ENCODE measurements around the gene ZBTB2. TPM values are rescaled to one million over a fixed set of nuclear protein-coding genes. Genes with fewer than 3 reads are reported as not detected.
A peak's percentile ranks its signal among the peaks of the same experiment; 100 is the strongest.

The ZBTB2 gene
- total and polyA plus RNA-seq, 5 donors from 2014 or later = 18.0 to 31.9 (median 20.9) TPM

DNA sequence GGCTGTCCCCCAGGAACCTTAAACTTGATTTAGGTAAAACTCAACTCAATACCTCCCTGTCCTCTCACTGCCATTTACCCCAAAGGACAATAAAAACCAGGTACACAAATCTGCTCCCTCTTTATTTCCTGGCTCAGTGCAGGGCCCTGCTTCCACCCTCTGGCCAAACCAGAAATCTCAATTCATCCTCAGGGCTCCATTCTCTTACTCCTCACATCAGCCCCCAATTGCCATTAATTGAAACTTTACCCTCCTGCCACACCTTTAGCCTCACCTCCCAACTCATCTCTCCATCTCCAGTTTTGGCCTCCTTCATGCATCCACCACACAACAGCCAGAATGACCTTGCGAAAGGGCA lies 10.5 kb downstream of the ZBTB2 start:
- Mint-ChIP-seq H3K36me3 (peaks cover 13% of the 10 kb centered on the region), H3K9me3 (no peaks in the 10 kb centered on the region), H3K27ac (peak overlapping the region; percentile 96 to 99 (median 97)), H3K4me1 (peaks cover 55 to 76% (median 66%) of the 10 kb centered on the region in 4 donors), H3K27me3 (no peaks in the 10 kb centered on the region), H3K4me3 (peak overlapping the region; percentile 80 to 96 (median 88))
- Histone ChIP-seq H3K27ac (ENCODE audit: insufficient read depth, low read length, poor library complexity, severe bottlenecking) (peak overlapping the region; percentile 91), H3K4me1 (ENCODE audit: control insufficient read depth, insufficient read depth, low read length, poor library complexity, severe bottlenecking) (peaks cover 82% of the 10 kb centered on the region), H3K36me3 (ENCODE audit: control insufficient read depth, insufficient read depth, low read length) (peaks cover 3% of the 10 kb centered on the region), H3K4me3 (ENCODE audit: low read depth, low read length) (peak overlapping the region; percentile 85), H3K9me3 (ENCODE audit: control insufficient read depth in 2 of 2, low read length in 2 of 2) (no peaks in the 10 kb centered on the region), H3K27me3 (ENCODE audit: control insufficient read depth, insufficient read depth, low read length) (no peaks in the 10 kb centered on the region)
- DNase-seq (no peak), ATAC-seq (ENCODE audit: low read depth in 2 of 2) (peak; percentile 19 to 22)

DNA sequence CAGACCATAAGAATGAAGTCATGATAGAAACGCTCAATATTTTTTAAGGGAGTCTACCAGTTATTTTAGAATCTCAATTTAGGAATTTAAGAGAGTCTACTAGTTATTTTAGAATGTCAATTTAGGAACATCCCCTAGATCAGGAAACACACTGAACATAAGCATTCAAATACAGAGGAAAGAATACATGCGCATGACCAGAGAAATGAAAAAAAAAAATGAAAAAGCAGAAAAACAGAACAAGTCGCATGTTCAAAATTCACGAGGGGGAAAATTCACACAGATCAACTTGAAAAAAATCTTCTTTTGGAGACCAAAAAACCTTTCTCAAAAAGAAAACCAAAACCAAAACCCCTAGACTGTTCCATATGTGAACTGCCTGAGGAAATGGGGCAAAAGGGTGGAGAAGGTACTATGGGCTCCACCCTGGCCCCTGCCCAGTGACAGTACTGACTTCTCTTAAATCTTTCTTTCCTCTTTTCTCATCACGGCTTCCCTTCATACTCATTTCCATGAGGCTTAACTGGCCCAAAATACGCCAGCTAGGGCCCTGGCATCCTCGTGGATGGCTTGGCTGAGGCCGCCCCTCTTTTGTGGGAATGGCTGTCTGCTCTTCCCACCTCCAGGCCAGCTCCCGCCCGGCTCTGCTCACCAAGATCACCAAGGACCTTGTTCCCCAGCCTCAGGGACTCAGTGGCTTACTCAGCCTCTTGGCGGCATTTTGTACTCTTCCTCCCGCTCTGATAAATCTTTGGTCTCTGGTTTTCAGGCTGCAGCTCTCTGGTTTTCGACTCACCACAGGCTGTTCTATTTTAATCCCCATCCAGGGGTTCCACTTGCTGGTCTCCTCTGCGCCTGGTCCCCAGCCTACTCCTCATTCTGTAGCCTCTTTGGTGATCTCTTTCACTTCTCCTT lies 11.2 kb downstream of the ZBTB2 start:
- Mint-ChIP-seq H3K36me3 (peaks cover 13% of the 10 kb centered on the region), H3K4me3 (peak overlapping the region; percentile 80 to 96 (median 88)), H3K9me3 (no peaks in the 10 kb centered on the region), H3K4me1 (peaks cover 54 to 77% (median 65%) of the 10 kb centered on the region in 4 donors), H3K27ac (peak overlapping the region; percentile 96 to 99 (median 97)), H3K27me3 (no peaks in the 10 kb centered on the region)
- peak overlapping the region; percentile 91 for H3K27ac ChIP-seq (ENCODE audit: insufficient read depth, low read length, poor library complexity, severe bottlenecking)
- peaks cover 82% of the 10 kb centered on the region for H3K4me1 ChIP-seq (ENCODE audit: control insufficient read depth, insufficient read depth, low read length, poor library complexity, severe bottlenecking)
- H3K36me3 ChIP-seq (ENCODE audit: control insufficient read depth, insufficient read depth, low read length) = peaks cover 3% of the 10 kb centered on the region
- no peaks in the 10 kb centered on the region for H3K9me3 ChIP-seq (ENCODE audit: control insufficient read depth in 2 of 2, low read length in 2 of 2)
- ATAC-seq (ENCODE audit: low read depth in 2 of 2) (peak; percentile 58 to 70), DNase-seq (peak in 2 of 3 donors; percentile 46 to 82)
- H3K27me3 ChIP-seq (ENCODE audit: control insufficient read depth, insufficient read depth, low read length) = no peaks in the 10 kb centered on the region
- H3K4me3 ChIP-seq (ENCODE audit: low read depth, low read length) = peak overlapping the region; percentile 85

DNA sequence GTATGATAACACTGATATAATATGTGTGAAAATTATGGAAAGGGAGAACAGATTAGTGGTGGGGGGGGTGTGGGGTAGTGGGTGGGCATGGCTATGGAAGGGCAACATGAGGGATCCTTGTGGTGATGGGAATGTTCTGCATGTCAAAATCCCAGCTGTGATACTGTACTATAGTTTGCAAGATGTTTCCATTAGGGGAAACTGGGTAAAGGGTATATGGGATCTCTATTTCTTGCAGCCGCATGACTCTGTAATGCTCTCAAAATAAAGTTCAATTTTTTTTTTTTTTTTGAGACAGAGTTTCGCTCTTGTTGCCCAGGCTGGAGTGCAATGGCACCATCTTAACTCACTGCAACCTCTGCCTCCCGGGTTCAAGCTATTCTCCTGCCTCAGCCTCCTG lies 14.3 kb downstream of the ZBTB2 start:
- ATAC-seq (ENCODE audit: low read depth in 2 of 2) = no peak
- Mint-ChIP-seq H3K36me3 (peaks cover 15% of the 10 kb centered on the region), H3K4me3 (peak overlapping the region in 1 of 4 donors; percentile 73), H3K27me3 (no peaks in the 10 kb centered on the region), H3K27ac (peak overlapping the region in 1 of 3 donors; percentile 42), H3K4me1 (peaks cover 66 to 88% (median 77%) of the 10 kb centered on the region in 4 donors), H3K9me3 (peaks cover 0 to 1% (median 0%) of the 10 kb centered on the region in 7 donors)
- Histone ChIP-seq H3K27ac (ENCODE audit: insufficient read depth, low read length, poor library complexity, severe bottlenecking) (no peak overlapping the region), H3K36me3 (ENCODE audit: control insufficient read depth, insufficient read depth, low read length) (peaks cover 10% of the 10 kb centered on the region), H3K9me3 (ENCODE audit: control insufficient read depth in 2 of 2, low read length in 2 of 2) (no peaks in the 10 kb centered on the region), H3K4me1 (ENCODE audit: control insufficient read depth, insufficient read depth, low read length, poor library complexity, severe bottlenecking) (peaks cover 90% of the 10 kb centered on the region), H3K27me3 (ENCODE audit: control insufficient read depth, insufficient read depth, low read length) (no peaks in the 10 kb centered on the region), H3K4me3 (ENCODE audit: low read depth, low read length) (no peak overlapping the region)
- no peak for DNase-seq

DNA sequence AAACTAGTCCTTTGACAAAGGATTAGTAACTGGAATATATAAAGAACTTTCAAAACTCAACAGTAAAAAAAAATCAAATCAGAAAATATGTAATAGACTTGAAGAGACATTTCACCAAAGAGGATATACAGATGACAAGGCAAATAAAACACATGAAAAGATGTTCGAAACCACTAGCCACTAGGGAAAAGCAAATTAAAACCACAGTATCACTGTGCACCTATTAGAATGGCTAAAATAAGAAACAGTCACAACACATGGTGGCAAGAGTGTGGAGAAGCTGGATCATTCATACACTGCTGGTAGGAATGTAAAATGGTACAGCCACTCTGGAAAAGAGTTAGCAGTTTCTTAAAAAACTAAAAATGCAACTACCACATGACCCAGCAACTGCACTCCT lies 14.9 kb downstream of the ZBTB2 start:
- peaks cover 21% of the 10 kb centered on the region for H3K36me3 Mint-ChIP-seq
- H3K36me3 ChIP-seq (ENCODE audit: control insufficient read depth, insufficient read depth, low read length) = peaks cover 16% of the 10 kb centered on the region
- H3K4me3 Mint-ChIP-seq = peak overlapping the region; percentile 68 to 86 (median 73)
- peaks cover 69 to 90% (median 79%) of the 10 kb centered on the region in 4 donors for H3K4me1 Mint-ChIP-seq
- H3K27me3 ChIP-seq (ENCODE audit: control insufficient read depth, insufficient read depth, low read length) = no peaks in the 10 kb centered on the region
- H3K4me1 ChIP-seq (ENCODE audit: control insufficient read depth, insufficient read depth, low read length, poor library complexity, severe bottlenecking) = peaks cover 91% of the 10 kb centered on the region
- peak overlapping the region; percentile 37 for H3K27ac ChIP-seq (ENCODE audit: insufficient read depth, low read length, poor library complexity, severe bottlenecking)
- no peaks in the 10 kb centered on the region for H3K9me3 ChIP-seq (ENCODE audit: control insufficient read depth in 2 of 2, low read length in 2 of 2)
- peak in 1 of 3 donors; percentile 33 for DNase-seq
- H3K27ac Mint-ChIP-seq = peak overlapping the region in 2 of 3 donors; percentile 42 to 77
- no peaks in the 10 kb centered on the region for H3K27me3 Mint-ChIP-seq
- peak overlapping the region; percentile 39 for H3K4me3 ChIP-seq (ENCODE audit: low read depth, low read length)
- ATAC-seq (ENCODE audit: low read depth in 2 of 2) = no peak
- peaks cover 0 to 1% (median 0%) of the 10 kb centered on the region in 7 donors for H3K9me3 Mint-ChIP-seq

DNA sequence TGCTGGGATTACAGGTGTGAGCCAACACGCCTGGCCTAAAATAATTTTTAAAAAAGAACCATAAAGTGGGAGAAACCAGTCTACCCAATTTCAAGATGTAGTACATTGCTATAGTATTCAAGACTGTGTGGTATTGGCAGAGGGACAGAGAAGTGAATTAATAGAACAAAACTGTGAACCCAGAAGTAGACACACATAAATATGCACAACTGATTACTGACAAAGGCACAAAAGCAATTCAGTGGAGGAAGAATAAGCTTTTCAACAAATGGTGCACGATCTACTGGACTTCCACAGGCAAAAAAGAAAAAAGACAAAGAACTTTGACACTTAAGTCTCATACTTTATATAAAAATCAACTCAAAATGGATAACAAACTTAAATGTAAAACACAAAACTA lies 15.5 kb downstream of the ZBTB2 start:
- no peaks in the 10 kb centered on the region for H3K9me3 ChIP-seq (ENCODE audit: control insufficient read depth in 2 of 2, low read length in 2 of 2)
- Mint-ChIP-seq H3K36me3 (peaks cover 27% of the 10 kb centered on the region), H3K4me3 (peak overlapping the region; percentile 68 to 86 (median 73)), H3K27ac (peak overlapping the region in 2 of 3 donors; percentile 42 to 67), H3K27me3 (no peaks in the 10 kb centered on the region), H3K9me3 (peaks cover 0 to 1% (median 0%) of the 10 kb centered on the region in 7 donors), H3K4me1 (peaks cover 72 to 88% (median 80%) of the 10 kb centered on the region in 4 donors)
- ATAC-seq (ENCODE audit: low read depth in 2 of 2) (no peak), DNase-seq (no peak)
- H3K27ac ChIP-seq (ENCODE audit: insufficient read depth, low read length, poor library complexity, severe bottlenecking) = no peak overlapping the region
- no peaks in the 10 kb centered on the region for H3K27me3 ChIP-seq (ENCODE audit: control insufficient read depth, insufficient read depth, low read length)
- H3K4me1 ChIP-seq (ENCODE audit: control insufficient read depth, insufficient read depth, low read length, poor library complexity, severe bottlenecking) = peaks cover 86% of the 10 kb centered on the region
- peaks cover 22% of the 10 kb centered on the region for H3K36me3 ChIP-seq (ENCODE audit: control insufficient read depth, insufficient read depth, low read length)
- peak overlapping the region; percentile 2 for H3K4me3 ChIP-seq (ENCODE audit: low read depth, low read length)

DNA sequence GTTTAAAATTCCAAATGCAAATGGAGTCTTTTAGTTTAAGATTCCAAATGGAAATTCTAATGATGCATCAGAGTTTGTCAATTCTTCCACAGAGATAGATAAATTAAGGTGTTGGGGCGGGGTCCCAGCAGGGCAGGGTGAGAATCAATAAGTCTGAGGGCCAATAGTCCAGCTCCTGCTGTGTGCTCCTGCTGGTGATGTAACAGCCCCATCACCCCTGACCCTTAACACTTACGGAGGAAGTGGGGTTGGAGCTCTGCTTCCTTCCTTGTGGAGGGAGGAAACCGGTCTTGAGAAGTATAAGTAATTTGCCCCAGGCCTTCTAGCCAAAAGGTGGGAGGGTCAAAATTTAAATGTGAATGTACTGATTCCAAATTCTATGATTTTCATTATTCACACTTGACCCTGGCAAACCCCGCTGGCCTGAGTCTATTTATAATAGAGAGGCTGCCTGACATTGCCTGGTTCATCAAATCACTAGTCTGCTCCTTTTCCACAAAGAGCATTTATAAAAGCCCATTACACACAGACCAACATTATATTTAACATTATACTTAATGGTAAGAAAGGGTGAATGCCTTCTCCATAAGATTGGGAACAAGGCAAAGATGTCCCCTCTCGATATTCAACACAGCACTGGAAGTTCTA lies 17.2 kb downstream of the ZBTB2 start:
- Mint-ChIP-seq H3K27ac (peak overlapping the region; percentile 26 to 89 (median 76)), H3K36me3 (peaks cover 36% of the 10 kb centered on the region), H3K9me3 (peaks cover 0 to 1% (median 0%) of the 10 kb centered on the region in 7 donors), H3K4me3 (peak overlapping the region; percentile 63 to 85 (median 77)), H3K4me1 (peaks cover 55 to 73% (median 65%) of the 10 kb centered on the region in 4 donors), H3K27me3 (no peaks in the 10 kb centered on the region)
- no peaks in the 10 kb centered on the region for H3K9me3 ChIP-seq (ENCODE audit: control insufficient read depth in 2 of 2, low read length in 2 of 2)
- peaks cover 29% of the 10 kb centered on the region for H3K36me3 ChIP-seq (ENCODE audit: control insufficient read depth, insufficient read depth, low read length)
- peak overlapping the region; percentile 65 for H3K27ac ChIP-seq (ENCODE audit: insufficient read depth, low read length, poor library complexity, severe bottlenecking)
- no peaks in the 10 kb centered on the region for H3K27me3 ChIP-seq (ENCODE audit: control insufficient read depth, insufficient read depth, low read length)
- peak overlapping the region; percentile 75 for H3K4me3 ChIP-seq (ENCODE audit: low read depth, low read length)
- ATAC-seq (ENCODE audit: low read depth in 2 of 2) (no peak), DNase-seq (peak in 1 of 3 donors; percentile 44)
- peaks cover 69% of the 10 kb centered on the region for H3K4me1 ChIP-seq (ENCODE audit: control insufficient read depth, insufficient read depth, low read length, poor library complexity, severe bottlenecking)

DNA sequence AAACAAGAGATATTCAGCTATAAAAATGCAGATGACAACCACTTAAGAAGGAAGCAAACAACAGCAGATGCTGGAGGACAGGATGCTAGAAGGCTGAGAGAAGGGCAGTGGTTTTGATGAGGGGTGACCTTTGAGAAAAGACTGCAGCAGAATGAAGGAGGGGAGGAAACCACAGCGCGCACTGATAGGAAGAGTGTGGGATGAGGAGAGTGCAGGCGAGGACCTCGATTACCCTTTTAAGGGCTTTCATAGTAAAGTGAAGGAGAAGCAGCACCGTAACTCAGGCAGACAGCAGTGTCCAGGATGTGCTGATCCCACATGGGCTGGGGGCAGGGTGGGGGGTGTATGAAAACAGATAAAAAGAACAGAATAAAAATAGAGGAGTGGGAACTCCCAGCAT lies 19.2 kb downstream of the ZBTB2 start:
- H3K9me3 Mint-ChIP-seq = peaks cover 0 to 1% (median 0%) of the 10 kb centered on the region in 7 donors
- peaks cover 40% of the 10 kb centered on the region for H3K36me3 Mint-ChIP-seq
- Histone ChIP-seq H3K36me3 (ENCODE audit: control insufficient read depth, insufficient read depth, low read length) (peaks cover 33% of the 10 kb centered on the region), H3K27ac (ENCODE audit: insufficient read depth, low read length, poor library complexity, severe bottlenecking) (peak overlapping the region; percentile 44), H3K4me3 (ENCODE audit: low read depth, low read length) (peak overlapping the region; percentile 26), H3K9me3 (ENCODE audit: control insufficient read depth in 2 of 2, low read length in 2 of 2) (no peaks in the 10 kb centered on the region), H3K4me1 (ENCODE audit: control insufficient read depth, insufficient read depth, low read length, poor library complexity, severe bottlenecking) (peaks cover 53% of the 10 kb centered on the region), H3K27me3 (ENCODE audit: control insufficient read depth, insufficient read depth, low read length) (no peaks in the 10 kb centered on the region)
- peaks cover 47 to 60% (median 53%) of the 10 kb centered on the region in 4 donors for H3K4me1 Mint-ChIP-seq
- peak overlapping the region; percentile 88 to 97 (median 89) for H3K27ac Mint-ChIP-seq
- peak in 1 of 3 donors; percentile 48 for DNase-seq
- no peaks in the 10 kb centered on the region for H3K27me3 Mint-ChIP-seq
- peak; percentile 11 to 19 for ATAC-seq (ENCODE audit: low read depth in 2 of 2)
- H3K4me3 Mint-ChIP-seq = peak overlapping the region; percentile 57 to 86 (median 78)
